ENCODE data around the gene MS4A18.

The MS4A18 gene

GRCh38 chr11:60786811-60787567 lies 62.5 kb downstream of the MS4A18 start:
- no peak for TF ChIP-seq CTCF (IDR thresholded peaks at IDR 0.05; ENCODE audit: low read depth, low read length)
- no peak for DNase-seq (ENCODE audit: extremely low read depth, low read depth)

- no peak for DNase-seq (ENCODE audit: extremely low read depth, low read depth)
- no peak for TF ChIP-seq CTCF (IDR thresholded peaks at IDR 0.05; ENCODE audit: low read depth, low read length)
Observed at GRCh38 chr11:60788401-60789125, 64.0 kb downstream of the MS4A18 start.

GRCh38 chr11:60790726-60791125 lies 66.2 kb downstream of the MS4A18 start:
- TF ChIP-seq CTCF (IDR thresholded peaks at IDR 0.05; ENCODE audit: low read depth, low read length): no peak
- no peak for DNase-seq (ENCODE audit: extremely low read depth, low read depth)

GRCh38 chr11:60791153-60791933 lies 66.8 kb downstream of the MS4A18 start:
- TF ChIP-seq CTCF (IDR thresholded peaks at IDR 0.05; ENCODE audit: low read depth, low read length): no peak
- DNase-seq (ENCODE audit: extremely low read depth, low read depth): no peak

- no peak for TF ChIP-seq CTCF (IDR thresholded peaks at IDR 0.05; ENCODE audit: low read depth, low read length)
Observed at GRCh38 chr11:60792521-60792920, 68.0 kb downstream of the MS4A18 start.

More at GRCh38 chr11:60792521-60792920, 68.0 kb downstream of the MS4A18 start:
- DNase-seq (ENCODE audit: extremely low read depth, low read depth): no peak
